OCI-LY1 (cell line): ENCODE data around the gene LDLRAD2.

Experiments
- EZH2 ChIP-seq: fragments of 200-600 bp; sonication (generic), shearing (Covaris generic); IDR thresholded peaks from 2 replicates; pipeline ENCODE4 v1.8.0; 2017; ENCODE audit warnings: borderline replicate concordance, mixed run types, mild to moderate bottlenecking, antibody characterized with exemption, low read length, moderate library complexity, mixed read lengths
- TF ChIP-seq, protein P1 (sequence below): fragments of 200-600 bp; sonication (generic), shearing (Covaris generic); IDR thresholded peaks from 2 replicates; pipeline ENCODE4 v1.5.1; 2017; ENCODE audit warnings: mild to moderate bottlenecking, antibody characterized with exemption, low read length, moderate library complexity, mixed read lengths

- TF ChIP-seq, protein P1, sequence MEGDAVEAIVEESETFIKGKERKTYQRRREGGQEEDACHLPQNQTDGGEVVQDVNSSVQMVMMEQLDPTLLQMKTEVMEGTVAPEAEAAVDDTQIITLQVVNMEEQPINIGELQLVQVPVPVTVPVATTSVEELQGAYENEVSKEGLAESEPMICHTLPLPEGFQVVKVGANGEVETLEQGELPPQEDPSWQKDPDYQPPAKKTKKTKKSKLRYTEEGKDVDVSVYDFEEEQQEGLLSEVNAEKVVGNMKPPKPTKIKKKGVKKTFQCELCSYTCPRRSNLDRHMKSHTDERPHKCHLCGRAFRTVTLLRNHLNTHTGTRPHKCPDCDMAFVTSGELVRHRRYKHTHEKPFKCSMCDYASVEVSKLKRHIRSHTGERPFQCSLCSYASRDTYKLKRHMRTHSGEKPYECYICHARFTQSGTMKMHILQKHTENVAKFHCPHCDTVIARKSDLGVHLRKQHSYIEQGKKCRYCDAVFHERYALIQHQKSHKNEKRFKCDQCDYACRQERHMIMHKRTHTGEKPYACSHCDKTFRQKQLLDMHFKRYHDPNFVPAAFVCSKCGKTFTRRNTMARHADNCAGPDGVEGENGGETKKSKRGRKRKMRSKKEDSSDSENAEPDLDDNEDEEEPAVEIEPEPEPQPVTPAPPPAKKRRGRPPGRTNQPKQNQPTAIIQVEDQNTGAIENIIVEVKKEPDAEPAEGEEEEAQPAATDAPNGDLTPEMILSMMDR: no peak
- no peak for TF ChIP-seq EZH2
These were observed 30.2 kb upstream of the LDLRAD2 start for GRCh38 chr1:21781815-21782348.
